Kidney (tissue), 14 donors: ENCODE measurements around the gene DAG1. TPM values are rescaled to one million over a fixed set of nuclear protein-coding genes. Genes with fewer than 3 reads are reported as not detected.
"Not testable (repeated sequence)": the region's sequence is repeated elsewhere in the genome, so short reads cannot be mapped to it uniquely, and the experiment has no call there.

ENCODE experiments used
- DNase-seq, 5 donors: peaks; one replicate each; pipeline ENCODE4 v3.0.0-alpha.2; 2013 to 2020
- FAIRE-seq: peaks from 2 replicates; lab custom pipeline; 2012; peaks lifted over from hg19 to GRCh38; lab: Jason Lieb, UNC
- H3K27ac ChIP-seq, 2 donors: one replicate each; pipeline ENCODE4 v1.7.0; 2013; ENCODE audit warnings: low read depth in 2 of 2, low read length in 2 of 2, inconsistent platforms in 1 of 2
- H3K27me3 ChIP-seq: one replicate; pipeline ENCODE4 v1.7.1; 2013; ENCODE audit warnings: low read length, inconsistent platforms; ENCODE audit not compliant: control insufficient read depth, insufficient read depth
- H3K36me3 ChIP-seq, 3 donors: one replicate each; pipeline versions ENCODE4 v1.7.0 to v1.7.1; 2013; ENCODE audit warnings: low read length in 3 of 3, control low read depth in 1 of 3, inconsistent platforms in 1 of 3; ENCODE audit not compliant: insufficient read depth in 3 of 3, control insufficient read depth in 2 of 3
- H3K4me1 ChIP-seq, 3 donors: one replicate each; pipeline versions ENCODE4 v1.7.0 to v1.7.1; 2013; ENCODE audit warnings: low read length in 3 of 3, inconsistent platforms in 1 of 3, low read depth in 1 of 3; ENCODE audit not compliant: control insufficient read depth in 2 of 3, insufficient read depth in 2 of 3
- H3K4me3 ChIP-seq, 3 donors: one replicate each; pipeline versions ENCODE4 v1.7.0 to v1.8.1; 2013; ENCODE audit warnings: low read length in 3 of 3, control low read depth in 1 of 3, inconsistent platforms in 1 of 3
- H3K9ac ChIP-seq, 3 donors: one replicate each; pipeline versions ENCODE4 v1.7.0 to v1.7.1; 2013; ENCODE audit warnings: low read length in 3 of 3, control low read depth in 1 of 3, inconsistent platforms in 1 of 3
- H3K9me3 ChIP-seq, 3 donors: one replicate each; pipeline versions ENCODE4 v1.7.0 to v1.7.1; 2013; ENCODE audit warnings: low read length in 3 of 3, control low read depth in 1 of 3, inconsistent platforms in 1 of 3; ENCODE audit not compliant: control insufficient read depth in 2 of 3, insufficient read depth in 1 of 3
- intact Hi-C: fragments of 100-400 bp; cut with DNase I; formaldehyde crosslinking; loops from one replicate; pipeline ENCODE4 v1.11.1; 2022
- polyA plus RNA-seq: library from polyadenylated mRNA; stranded (reverse); fragments of 350-450 nt; fragmentation: Illumina TruSeq; extraction: RNeasy Lipid Tissue Mini Kit (QIAGEN cat#74804); gene quantifications from one replicate; pipeline ENCODE4 v1.2.3, GENCODE V29; 2014; ENCODE audit warnings: low read depth, low replicate concordance; ENCODE audit not compliant: insufficient read depth
- total RNA-seq: library from RNA; stranded (reverse); fragmentation: NEBNext Ultra II Directional; extraction: Animal tissue kit (Norgen Biotek cat#: 25700); gene quantifications from one replicate; pipeline ENCODE4 v1.2.1, GENCODE V29; 2021
- TF ChIP-seq, protein P1 (sequence below): IDR thresholded peaks from 3 replicates; pipeline ENCODE4 v1.5.1; 2012; ENCODE audit warnings: mild to moderate bottlenecking, moderate library complexity, borderline replicate concordance; ENCODE audit not compliant: insufficient read depth; ENCODE audit errors: extremely low read depth
- donor health status: control.
- donor health status: control.
- donor health status: control.
- donor health status: control.
- donor health status: control.
- donor health status: DM: yes; HTN: yes; CAD: no.
- donor health status: Normal renal cell carcinoma (clear cell type).

The DAG1 gene
- total and polyA plus RNA-seq, 2 donors from 2014 or later: 40.4 to 122 TPM

GRCh38 chr3:49492969-49493368 is 22.9 kb downstream of the DAG1 start:
- TF ChIP-seq, protein P1, sequence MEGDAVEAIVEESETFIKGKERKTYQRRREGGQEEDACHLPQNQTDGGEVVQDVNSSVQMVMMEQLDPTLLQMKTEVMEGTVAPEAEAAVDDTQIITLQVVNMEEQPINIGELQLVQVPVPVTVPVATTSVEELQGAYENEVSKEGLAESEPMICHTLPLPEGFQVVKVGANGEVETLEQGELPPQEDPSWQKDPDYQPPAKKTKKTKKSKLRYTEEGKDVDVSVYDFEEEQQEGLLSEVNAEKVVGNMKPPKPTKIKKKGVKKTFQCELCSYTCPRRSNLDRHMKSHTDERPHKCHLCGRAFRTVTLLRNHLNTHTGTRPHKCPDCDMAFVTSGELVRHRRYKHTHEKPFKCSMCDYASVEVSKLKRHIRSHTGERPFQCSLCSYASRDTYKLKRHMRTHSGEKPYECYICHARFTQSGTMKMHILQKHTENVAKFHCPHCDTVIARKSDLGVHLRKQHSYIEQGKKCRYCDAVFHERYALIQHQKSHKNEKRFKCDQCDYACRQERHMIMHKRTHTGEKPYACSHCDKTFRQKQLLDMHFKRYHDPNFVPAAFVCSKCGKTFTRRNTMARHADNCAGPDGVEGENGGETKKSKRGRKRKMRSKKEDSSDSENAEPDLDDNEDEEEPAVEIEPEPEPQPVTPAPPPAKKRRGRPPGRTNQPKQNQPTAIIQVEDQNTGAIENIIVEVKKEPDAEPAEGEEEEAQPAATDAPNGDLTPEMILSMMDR: no peak
- Histone ChIP-seq H3K27ac (no peak overlapping the region), H3K4me1 (peaks cover 0 to 13% (median 6%) of the 10 kb centered on the region in 3 donors), H3K27me3 (no peaks in the 10 kb centered on the region), H3K9ac (no peak overlapping the region), H3K4me3 (no peak overlapping the region), H3K9me3 (no peaks in the 10 kb centered on the region), H3K36me3 (peaks cover 0 to 2% (median 0%) of the 10 kb centered on the region in 3 donors)
- no peak for DNase-seq
- intact Hi-C loops: no loop called here
- no peak for FAIRE-seq

DNA sequence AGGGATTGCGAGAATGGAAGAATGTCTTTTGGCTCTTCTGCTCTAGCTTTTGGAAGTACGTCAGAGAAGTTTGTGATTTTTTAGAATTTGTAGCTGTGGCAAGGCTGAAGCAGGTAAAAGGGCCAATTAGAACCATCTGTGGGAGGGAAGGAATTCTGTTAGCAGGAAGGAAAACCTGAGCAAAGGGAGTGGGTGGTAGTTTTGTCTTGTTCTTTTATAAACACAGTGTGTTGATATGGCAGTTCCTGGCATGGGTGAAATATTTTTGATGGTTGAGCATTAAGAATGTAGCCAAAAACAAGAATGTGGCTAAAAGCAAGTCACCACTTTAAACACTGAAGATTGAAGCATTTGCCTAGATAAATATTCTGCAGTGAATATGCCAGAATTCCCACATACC is 23.8 kb downstream of the DAG1 start:
- no peak overlapping the region for H3K27ac ChIP-seq
- intact Hi-C loops: no loop called here
- H3K36me3 ChIP-seq: peaks cover 0 to 2% (median 0%) of the 10 kb centered on the region in 3 donors
- TF ChIP-seq, protein P1: no peak
- no peaks in the 10 kb centered on the region for H3K27me3 ChIP-seq
- DNase-seq: no peak
- H3K9me3 ChIP-seq: no peaks in the 10 kb centered on the region
- no peak overlapping the region for H3K4me3 ChIP-seq
- peaks cover 0 to 19% (median 10%) of the 10 kb centered on the region in 3 donors for H3K4me1 ChIP-seq
- no peak overlapping the region for H3K9ac ChIP-seq
- FAIRE-seq: no peak

- no peak for FAIRE-seq
- Histone ChIP-seq H3K27me3 (no peaks in the 10 kb centered on the region), H3K27ac (no peak overlapping the region), H3K9me3 (no peaks in the 10 kb centered on the region), H3K36me3 (no peaks in the 10 kb centered on the region), H3K4me3 (no peak overlapping the region), H3K4me1 (peaks cover 0 to 24% (median 10%) of the 10 kb centered on the region in 3 donors), H3K9ac (no peak overlapping the region)
- intact Hi-C loops: no loop called here
- no peak for DNase-seq
- TF ChIP-seq, protein P1: no peak
These were observed 25.0 kb downstream of the DAG1 start for GRCh38 chr3:49495023-49495422.

DNA sequence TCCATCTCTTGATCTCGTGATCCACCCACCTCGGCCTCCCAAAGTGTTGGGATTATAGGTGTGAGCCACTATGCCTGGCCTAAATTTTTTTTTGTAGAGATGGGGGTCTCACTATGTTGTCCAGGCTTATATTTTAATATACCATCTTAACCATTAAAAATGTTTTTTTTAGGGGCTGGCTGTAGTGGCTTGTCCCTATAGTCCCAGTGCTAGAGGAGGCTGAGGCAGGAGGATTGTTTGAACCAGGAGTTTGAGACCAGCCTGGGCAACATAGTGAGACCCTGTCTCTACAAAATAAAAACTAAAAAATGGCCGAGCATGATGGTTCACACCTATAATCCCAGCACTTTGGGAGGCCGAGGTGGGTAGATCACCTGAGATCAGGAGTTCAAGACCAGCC is 26.8 kb downstream of the DAG1 start:
- peaks cover 0 to 36% (median 20%) of the 10 kb centered on the region in 3 donors for H3K4me1 ChIP-seq
- H3K9ac ChIP-seq, H3K36me3 ChIP-seq, H3K27ac ChIP-seq, H3K9me3 ChIP-seq, FAIRE-seq, intact Hi-C loops, H3K27me3 ChIP-seq, DNase-seq, H3K4me3 ChIP-seq: not testable (repeated sequence)
